ENCODE data around the gene ASCL4. TPM values are rescaled to one million over a fixed set of nuclear protein-coding genes. Genes with fewer than 3 reads are reported as not detected.

Gene ASCL4
- total and polyA plus RNA-seq, 9 of the 15 experiments (the other 6 are each of a cell fraction or from before 2014, with no cell fraction given), result not detected

GRCh38 chr12:107798580-107798979 is 24.1 kb downstream of the ASCL4 start:
- no TSS peak for BruUV-seq (replicated peaks)

More at GRCh38 chr12:107798580-107798979, 24.1 kb downstream of the ASCL4 start:
- TF ChIP-seq ZNF277 (CRISPR knock-in tag; IDR thresholded peaks at IDR 0.05; ENCODE audit: borderline replicate concordance), result no peak
- TF ChIP-seq FOSL1 (tag; conservative IDR thresholded peaks at IDR 0.05), result no peak
- TF ChIP-seq NR2F6 (CRISPR knock-in tag; IDR thresholded peaks at IDR 0.05), result no peak
- TF ChIP-seq NCOR1 (IDR thresholded peaks at IDR 0.05), result no peak
- TF ChIP-seq CUX1 (CRISPR knock-in tag; IDR thresholded peaks at IDR 0.05), result no peak
- no peak for TF ChIP-seq SAP30 (IDR thresholded peaks at IDR 0.05; ENCODE audit: borderline replicate concordance, insufficient read depth, low read depth, low read length, poor library complexity, severe bottlenecking)
- TF ChIP-seq ELF1 (tag; IDR thresholded peaks at IDR 0.05), result no peak
- TF ChIP-seq SREBF2 (CRISPR knock-in tag; IDR thresholded peaks at IDR 0.05), result no peak
- no peak for TF ChIP-seq GATAD2A (IDR thresholded peaks at IDR 0.05)
- TF ChIP-seq ZNF121 (CRISPR knock-in tag; conservative IDR thresholded peaks at IDR 0.05), result no peak
- Histone ChIP-seq H3K36me3 (ENCODE audit: control insufficient read depth, insufficient read depth, low read length) (no peaks in the 10 kb centered on the region), H3K9me1 (ENCODE audit: control insufficient read depth, insufficient read depth, low read length) (no peaks in the 10 kb centered on the region), H3K27ac (ENCODE audit: extremely low read depth, low read depth, low read length) (no peak overlapping the region), H3K9me3 (replicated peaks; ENCODE audit: control insufficient read depth, insufficient read depth, low read depth, low read length) (no peaks in the 10 kb centered on the region), H3K27me3 (ENCODE audit: control insufficient read depth in 2 of 2, insufficient read depth in 2 of 2, low read length in 2 of 2) (peaks cover 0 to 5% of the 10 kb centered on the region in 2 experiments; a peak in 4 of 5 replicates), H4K20me1 (replicated peaks; ENCODE audit: control insufficient read depth, insufficient read depth, low read length) (no peaks in the 10 kb centered on the region), H2AFZ (ENCODE audit: low read depth, low read length) (no peak overlapping the region), H3K79me2 (ENCODE audit: control insufficient read depth, insufficient read depth, low read length) (no peaks in the 10 kb centered on the region), H3K4me1 (replicated peaks in 1 of 2; ENCODE audit: control insufficient read depth in 2 of 2, insufficient read depth in 2 of 2, low read length in 2 of 2) (no peaks in the 10 kb centered on the region), H3K4me2 (ENCODE audit: insufficient read depth, low read length) (no peak overlapping the region), H3K4me3 (no peak overlapping the region), H3K9ac (ENCODE audit: insufficient read depth in 1 of 2, low read depth in 2 of 2, low read length in 2 of 2) (no peak overlapping the region)
- in situ Hi-C loops (cut with MboI), result no loop called here
- 0% methylated on average over 3 of the region's 3 CpGs for WGBS (ENCODE audit: insufficient coverage, low coverage, missing lambda C conversion rate)
- ChIA-PET POLR2A (no interaction called here), CTCF (ENCODE audit: low intra/inter-chr PET ratio) (no interaction called here)
- DNase-seq (ENCODE audit: extremely low read depth in 1 of 4, low spot score in 3 of 4), result no peak
- intact Hi-C loops (cut with micrococcal nuclease), result no loop called here
- no peak for FAIRE-seq
- ATAC-seq, result no peak

Data from K562 (cell line).